Activated naive CD4-positive, alpha-beta T cell treated with anti-CD3 and anti-CD28 coated beads, Interleukin-2, amount 50 U/mL, for 24 hours (primary cell): ENCODE results near the gene ARL2.
"Not testable (repeated sequence)": the region's sequence is repeated elsewhere in the genome, so short reads cannot be mapped to it uniquely, and the experiment has no call there.

ENCODE experiments used
- H3K27ac Mint-ChIP-seq: one replicate; pipeline ENCODE4 v1.8.0; 2021; ENCODE audit warnings: mild to moderate bottlenecking, mixed read lengths
- H3K27me3 Mint-ChIP-seq: one replicate; pipeline ENCODE4 v1.8.0; 2021; ENCODE audit warnings: mixed read lengths
- H3K36me3 Mint-ChIP-seq: one replicate; pipeline ENCODE4 v1.8.0; 2021; ENCODE audit warnings: mixed read lengths
- H3K4me1 Mint-ChIP-seq: one replicate; pipeline ENCODE4 v1.8.0; 2021; ENCODE audit warnings: mixed read lengths
- H3K4me3 Mint-ChIP-seq: one replicate; pipeline ENCODE4 v1.8.0; 2021; ENCODE audit warnings: mild to moderate bottlenecking, mixed read lengths
- H3K9me3 Mint-ChIP-seq: one replicate; pipeline ENCODE4 v1.8.0; 2021; ENCODE audit warnings: mixed read lengths

The ARL2 gene

DNA sequence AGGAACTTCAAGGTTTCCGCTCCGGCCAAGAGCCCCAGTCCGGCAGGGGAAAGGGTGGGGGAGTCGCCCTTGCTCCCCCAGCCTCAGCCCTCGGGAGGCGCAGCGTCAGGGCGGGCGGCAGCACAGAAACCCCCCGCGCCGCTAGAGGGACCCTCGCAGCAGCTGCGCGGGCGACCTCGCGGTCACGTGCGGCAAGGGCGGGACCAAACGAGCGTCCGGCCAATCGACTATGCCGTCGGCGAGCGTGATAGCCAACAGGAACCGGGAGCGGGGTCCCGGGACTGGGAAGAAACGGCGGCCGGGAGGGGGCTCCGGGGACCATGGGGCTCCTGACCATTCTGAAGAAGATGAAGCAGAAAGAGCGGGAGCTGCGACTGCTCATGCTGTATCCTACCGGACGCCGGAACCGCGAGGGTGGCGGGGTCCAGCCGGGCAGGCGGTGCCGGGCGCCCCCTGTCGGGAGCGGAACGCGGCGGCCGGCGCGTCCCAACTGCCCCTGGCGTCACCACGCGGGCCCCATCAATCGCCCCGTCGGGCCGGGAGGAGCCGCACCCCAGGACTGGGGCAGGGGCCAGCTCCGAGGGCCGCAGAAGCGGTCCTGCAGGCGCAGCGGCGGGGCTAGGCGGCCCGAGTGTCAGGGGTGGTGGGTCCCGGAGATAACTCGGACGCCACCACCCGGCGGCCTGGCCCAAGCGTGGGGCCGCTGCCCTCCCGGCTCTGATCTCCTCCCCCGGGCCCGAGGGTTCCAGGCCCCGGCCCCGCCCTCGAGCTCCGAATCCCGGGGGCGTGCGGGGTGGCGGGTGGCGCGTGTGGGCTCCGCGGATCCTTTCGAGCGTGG is at the start of gene ARL2:
ARL2 (plus strand) TSS at position 273 of the 838 bp plus-strand sequence; CDS start at position 321, 48 bp downstream.
- H3K27me3 Mint-ChIP-seq: no peaks in the 10 kb centered on the region
- H3K4me3 Mint-ChIP-seq: peak within 1 kb of the TSS; percentile 91
- peaks cover 7% of the 10 kb centered on the region for H3K36me3 Mint-ChIP-seq
- peak within 1 kb of the TSS; percentile 95 for H3K27ac Mint-ChIP-seq
- H3K9me3 Mint-ChIP-seq: no peaks in the 10 kb centered on the region
- peaks cover 28% of the 10 kb centered on the region for H3K4me1 Mint-ChIP-seq

GRCh38 chr11:64967375-64967774 is 46.6 kb upstream of the ARL2 start:
- Mint-ChIP-seq H3K36me3 (no peaks in the 10 kb centered on the region), H3K27me3 (no peaks in the 10 kb centered on the region), H3K9me3 (no peaks in the 10 kb centered on the region), H3K27ac (peak overlapping the region; percentile 8), H3K4me3 (no peak overlapping the region), H3K4me1 (peaks cover 15% of the 10 kb centered on the region)

- Mint-ChIP-seq H3K36me3 (no peaks in the 10 kb centered on the region), H3K9me3 (no peaks in the 10 kb centered on the region), H3K27ac (peak overlapping the region; percentile 57), H3K27me3 (no peaks in the 10 kb centered on the region), H3K4me3 (no peak overlapping the region), H3K4me1 (peaks cover 15% of the 10 kb centered on the region)
These were observed 44.8 kb upstream of the ARL2 start for GRCh38 chr11:64969209-64969608.

GRCh38 chr11:64970731-64971151 is 43.2 kb upstream of the ARL2 start:
- Mint-ChIP-seq H3K36me3 (no peaks in the 10 kb centered on the region), H3K9me3 (no peaks in the 10 kb centered on the region), H3K27me3 (no peaks in the 10 kb centered on the region), H3K27ac (peak overlapping the region; percentile 95), H3K4me1 (peaks cover 11% of the 10 kb centered on the region), H3K4me3 (peak overlapping the region; percentile 83)

DNA sequence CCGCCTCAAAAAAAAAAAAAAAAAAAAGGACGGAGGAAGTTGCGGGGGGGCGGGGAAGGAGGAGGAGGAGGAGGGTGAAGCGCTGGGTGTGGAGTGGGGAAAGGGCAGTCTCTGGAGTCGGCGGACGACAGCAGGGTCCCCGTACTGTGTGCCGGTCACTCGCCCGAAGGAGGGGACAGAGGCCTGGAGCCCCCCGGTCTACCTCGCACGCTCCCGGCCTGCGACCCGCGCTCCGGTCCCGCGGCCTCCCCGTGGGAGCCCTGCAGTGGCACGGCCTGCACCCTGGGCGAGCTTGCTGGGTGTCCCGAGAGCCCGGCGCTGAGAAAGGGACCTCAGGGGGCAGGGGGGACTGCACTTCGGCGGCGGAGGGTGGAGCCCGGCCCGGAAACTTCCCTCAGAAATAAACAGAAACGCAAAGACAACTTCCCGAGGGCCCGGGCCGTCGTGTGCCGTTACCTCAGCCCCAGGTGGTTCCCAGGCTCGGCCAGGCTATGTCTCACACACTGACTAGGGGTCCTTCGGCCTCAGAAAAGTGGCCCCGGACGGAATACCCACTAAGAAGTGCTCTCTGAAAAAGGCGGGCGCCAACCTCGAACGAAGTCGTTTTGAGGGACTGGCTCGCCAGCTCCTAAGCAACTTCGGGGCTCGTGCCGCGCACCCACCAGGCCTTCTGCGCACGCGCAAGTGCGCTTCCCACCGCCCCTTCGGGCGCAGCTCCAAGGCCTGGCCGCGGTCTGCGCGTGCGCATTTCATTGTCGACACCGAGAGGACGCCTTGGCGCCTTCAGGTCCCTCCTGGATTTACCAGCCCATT is 42.3 kb upstream of the ARL2 start, which contains the start of gene MAJIN:
MAJIN (minus strand) TSS at position 688 of the 813 bp plus-strand sequence. CDS start 12,703 bp downstream, outside the sequence.
- H3K27ac Mint-ChIP-seq: peak within 1 kb of the TSS; percentile 95
- no peaks in the 10 kb centered on the region for H3K36me3 Mint-ChIP-seq
- peaks cover 11% of the 10 kb centered on the region for H3K4me1 Mint-ChIP-seq
- no peaks in the 10 kb centered on the region for H3K27me3 Mint-ChIP-seq
- H3K4me3 Mint-ChIP-seq: peak within 1 kb of the TSS; percentile 83
- no peaks in the 10 kb centered on the region for H3K9me3 Mint-ChIP-seq

DNA sequence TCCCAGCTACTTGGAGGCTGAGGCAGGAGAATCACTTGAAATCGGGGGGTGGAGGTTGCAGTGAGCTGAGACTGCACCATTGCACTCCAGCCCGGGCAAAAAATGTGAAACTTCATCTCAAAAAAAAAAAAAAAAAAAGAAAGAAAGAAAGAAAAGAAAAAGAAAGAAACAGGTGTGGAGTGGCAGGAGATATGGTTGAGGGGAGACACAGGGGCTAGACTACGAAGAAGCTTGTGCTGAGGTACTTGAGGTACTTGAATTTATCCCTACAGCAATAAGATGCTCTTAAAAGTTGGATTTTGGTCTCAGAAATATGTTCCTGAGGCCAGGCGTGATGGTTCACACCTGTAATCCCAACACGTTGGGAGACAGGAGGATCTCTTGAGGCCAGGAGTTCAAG is 39.8 kb upstream of the ARL2 start:
- Mint-ChIP-seq H3K27ac (no peak overlapping the region), H3K9me3 (no peaks in the 10 kb centered on the region)

DNA sequence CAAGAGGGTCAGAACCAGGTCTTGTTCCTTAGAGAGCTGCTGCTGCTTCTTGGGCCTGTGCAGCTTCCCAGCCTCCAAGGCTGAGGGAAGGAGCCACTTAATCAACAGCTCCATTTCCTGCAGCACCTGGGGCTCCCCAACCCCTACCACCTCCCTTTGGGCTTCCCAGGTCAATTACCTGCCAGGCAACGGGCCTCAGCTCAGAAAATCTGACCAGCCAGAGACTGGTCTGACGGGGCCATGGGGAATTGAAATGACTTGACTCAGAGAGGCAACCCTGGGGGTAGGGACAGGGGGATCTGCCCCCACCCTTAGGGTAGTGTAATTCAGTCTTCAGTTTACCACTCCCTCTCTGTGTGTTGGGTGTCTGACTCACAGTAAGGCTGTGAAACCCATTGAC is 37.3 kb upstream of the ARL2 start:
- Mint-ChIP-seq H3K4me3 (no peak overlapping the region), H3K27ac (no peak overlapping the region), H3K27me3 (no peaks in the 10 kb centered on the region), H3K4me1 (no peaks in the 10 kb centered on the region), H3K36me3 (no peaks in the 10 kb centered on the region), H3K9me3 (no peaks in the 10 kb centered on the region)

More for the DNA sequence above, 39.8 kb upstream of the ARL2 start:
- Mint-ChIP-seq H3K36me3 (no peaks in the 10 kb centered on the region), H3K4me1 (peaks cover 9% of the 10 kb centered on the region), H3K4me3 (no peak overlapping the region), H3K27me3 (no peaks in the 10 kb centered on the region)

GRCh38 chr11:64983339-64983738 is 30.6 kb upstream of the ARL2 start:
- not testable (repeated sequence) for H3K36me3 Mint-ChIP-seq, H3K4me3 Mint-ChIP-seq, H3K4me1 Mint-ChIP-seq, H3K27ac Mint-ChIP-seq, H3K27me3 Mint-ChIP-seq, H3K9me3 Mint-ChIP-seq

- H3K4me1 Mint-ChIP-seq: peaks cover 11% of the 10 kb centered on the region
- H3K27me3 Mint-ChIP-seq: no peaks in the 10 kb centered on the region
- no peaks in the 10 kb centered on the region for H3K36me3 Mint-ChIP-seq
- H3K27ac Mint-ChIP-seq: no peak overlapping the region
- no peak overlapping the region for H3K4me3 Mint-ChIP-seq
- H3K9me3 Mint-ChIP-seq: no peaks in the 10 kb centered on the region
These were observed 25.7 kb upstream of the ARL2 start for GRCh38 chr11:64987998-64988854.

DNA sequence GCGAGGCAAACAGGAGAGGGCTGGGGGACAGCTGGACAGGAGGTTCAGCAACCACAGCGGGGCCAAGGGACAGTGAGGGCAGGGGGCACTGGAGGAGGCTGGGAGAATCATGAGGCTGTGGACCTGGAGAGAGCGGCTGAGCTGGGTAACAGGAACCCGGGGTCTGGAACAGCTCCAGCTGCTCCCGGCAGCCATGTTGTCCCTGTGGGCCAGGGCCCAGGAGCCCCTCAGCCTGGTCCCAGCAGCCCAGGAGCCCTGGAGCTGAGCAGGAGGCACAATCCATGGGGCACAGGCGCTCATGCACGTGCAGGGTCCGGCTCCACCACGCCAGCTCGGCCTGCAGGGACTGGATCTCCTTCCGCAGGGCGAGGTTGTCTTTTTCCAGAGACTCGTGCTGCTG is 24.5 kb upstream of the ARL2 start:
- H3K4me3 Mint-ChIP-seq: no peak overlapping the region
- H3K36me3 Mint-ChIP-seq: no peaks in the 10 kb centered on the region
- H3K27me3 Mint-ChIP-seq: peaks cover 2% of the 10 kb centered on the region
- peaks cover 11% of the 10 kb centered on the region for H3K4me1 Mint-ChIP-seq
- no peak overlapping the region for H3K27ac Mint-ChIP-seq
- no peaks in the 10 kb centered on the region for H3K9me3 Mint-ChIP-seq

DNA sequence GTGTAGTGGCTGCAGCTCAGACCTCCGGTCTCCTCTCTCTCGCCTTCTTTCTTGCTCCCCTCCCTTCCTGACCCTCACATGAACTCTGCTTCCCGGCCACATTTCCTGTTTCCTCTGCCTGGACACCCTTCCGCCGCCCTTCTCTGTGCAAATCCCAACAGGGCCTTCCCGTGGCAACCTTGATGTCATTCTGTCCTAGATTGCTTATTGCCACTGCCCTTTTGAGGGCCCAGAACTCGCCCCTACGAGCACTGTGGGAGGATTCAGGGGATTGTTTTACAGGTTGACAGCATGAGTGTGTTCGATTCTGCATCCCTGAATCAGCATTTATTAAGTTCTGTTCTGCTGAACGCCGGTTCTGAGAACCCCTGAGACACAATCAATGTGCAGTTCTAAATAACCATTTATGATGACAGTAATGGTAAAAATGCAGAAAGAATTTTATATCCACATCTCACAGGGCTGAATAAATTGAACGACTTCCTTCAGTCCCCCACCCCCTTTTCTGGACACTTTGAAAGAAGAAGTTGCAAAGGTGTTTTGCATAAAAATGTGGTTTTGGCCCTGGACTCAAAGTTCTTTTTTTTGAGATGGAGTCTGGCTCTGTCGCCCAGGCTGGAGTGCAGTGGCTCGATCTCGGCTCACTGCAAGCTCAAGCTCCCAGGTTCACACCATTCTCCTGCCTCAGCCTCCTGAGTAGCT is 23.6 kb upstream of the ARL2 start:
- H3K4me1 Mint-ChIP-seq: peaks cover 11% of the 10 kb centered on the region
- peaks cover 2% of the 10 kb centered on the region for H3K27me3 Mint-ChIP-seq
- no peak overlapping the region for H3K27ac Mint-ChIP-seq
- H3K36me3 Mint-ChIP-seq: no peaks in the 10 kb centered on the region
- no peaks in the 10 kb centered on the region for H3K9me3 Mint-ChIP-seq
- no peak overlapping the region for H3K4me3 Mint-ChIP-seq

- Mint-ChIP-seq H3K27ac (no peak overlapping the region), H3K36me3 (no peaks in the 10 kb centered on the region)
These were observed 19.6 kb upstream of the ARL2 start for GRCh38 chr11:64994318-64994717.

GRCh38 chr11:64996327-64996709 is 17.6 kb upstream of the ARL2 start:
- H3K4me3 Mint-ChIP-seq: no peak overlapping the region

More at GRCh38 chr11:64994318-64994717, 19.6 kb upstream of the ARL2 start:
- Mint-ChIP-seq H3K9me3 (no peaks in the 10 kb centered on the region), H3K27me3 (peaks cover 2% of the 10 kb centered on the region), H3K4me1 (peaks cover 20% of the 10 kb centered on the region), H3K4me3 (no peak overlapping the region)

DNA sequence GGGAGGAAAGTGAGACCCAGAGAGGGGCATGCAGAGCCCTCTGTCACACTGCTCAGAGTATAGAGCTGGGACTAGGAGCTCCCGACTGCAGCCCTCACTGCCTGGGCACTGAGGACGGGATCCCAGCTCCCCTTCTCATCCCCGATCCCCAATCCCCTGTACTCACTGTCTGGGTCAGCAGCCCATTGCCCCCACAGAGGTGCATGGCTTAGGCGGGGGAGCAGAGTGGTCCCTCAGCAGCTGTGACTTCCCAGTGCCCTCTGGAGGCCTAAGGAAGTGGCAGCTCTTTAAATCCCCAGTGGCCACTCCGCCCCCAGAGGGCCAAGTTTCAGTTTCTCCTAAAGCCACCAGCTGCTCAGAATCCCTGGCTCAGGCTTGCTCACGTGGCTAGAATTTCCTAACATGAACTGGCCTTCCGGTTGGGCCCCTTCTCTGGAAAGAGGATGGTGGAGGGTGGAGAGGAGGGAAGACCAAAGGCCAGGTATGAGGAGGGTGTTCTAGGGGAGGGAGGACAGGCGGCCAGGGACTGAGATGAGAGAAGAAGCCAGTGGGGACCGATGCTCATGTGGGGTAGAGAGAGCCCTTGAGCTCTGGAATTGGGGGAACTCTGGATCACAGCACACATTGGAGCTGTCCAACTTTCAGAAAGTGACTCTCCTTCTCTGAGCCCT is 17.1 kb upstream of the ARL2 start, which contains the start of gene BATF2:
BATF2 (minus strand) TSS at position 262 of the 671 bp plus-strand sequence; CDS start at position 205, 57 bp downstream.
- Mint-ChIP-seq H3K36me3 (no peaks in the 10 kb centered on the region), H3K9me3 (no peaks in the 10 kb centered on the region), H3K4me3 (no peak within 1 kb of the TSS), H3K27me3 (peaks cover 2% of the 10 kb centered on the region), H3K27ac (no peak within 1 kb of the TSS), H3K4me1 (peaks cover 9% of the 10 kb centered on the region)

More at GRCh38 chr11:64996327-64996709, 17.6 kb upstream of the ARL2 start:
- no peaks in the 10 kb centered on the region for H3K9me3 Mint-ChIP-seq
- H3K36me3 Mint-ChIP-seq: no peaks in the 10 kb centered on the region
- H3K27me3 Mint-ChIP-seq: peaks cover 2% of the 10 kb centered on the region
- H3K27ac Mint-ChIP-seq: no peak overlapping the region
- H3K4me1 Mint-ChIP-seq: peaks cover 9% of the 10 kb centered on the region
